ENCODE results near the gene RAB28. TPM values are rescaled to one million over a fixed set of nuclear protein-coding genes. Genes with fewer than 3 reads are reported as not detected.

Gene RAB28
- total RNA-seq, 1 experiment from 2014 or later, result 61.8 TPM

GRCh38 chr4:13478131-13478530, 6.0 kb downstream of the RAB28 start:
- peaks cover 59% of the 10 kb centered on the region for H3K4me1 ChIP-seq (ENCODE audit: low read length)
- H3K4me3 ChIP-seq (ENCODE audit: low read length), result no peak overlapping the region
- H2AFZ ChIP-seq (ENCODE audit: low read length), result no peak overlapping the region
- no peaks in the 10 kb centered on the region for H3K9me3 ChIP-seq (ENCODE audit: low read length)
- DNase-seq, result no peak
- no peaks in the 10 kb centered on the region; the same call in 1 of the 2 replicates for H4K20me1 ChIP-seq (ENCODE audit: insufficient read depth, low read depth, low read length)
- H3K36me3 ChIP-seq (ENCODE audit: insufficient read depth, low read length), result peaks cover 46% of the 10 kb centered on the region
- peak overlapping the region; percentile 21 for H3K27ac ChIP-seq (ENCODE audit: low read length)
- H3K9me2 ChIP-seq (replicated peaks; ENCODE audit: insufficient read depth, low read length), result no peaks in the 10 kb centered on the region
- no peaks in the 10 kb centered on the region for H3K27me3 ChIP-seq (ENCODE audit: low read length)
- H3K9ac ChIP-seq (ENCODE audit: low read length), result no peak overlapping the region
- no peak overlapping the region for H3K4me2 ChIP-seq (ENCODE audit: low read depth, low read length, poor library complexity, severe bottlenecking)
- peaks cover 92% of the 10 kb centered on the region for H3K79me2 ChIP-seq (ENCODE audit: low read length)

- Histone ChIP-seq H3K4me1 (ENCODE audit: low read length) (peaks cover 50% of the 10 kb centered on the region), H3K4me2 (ENCODE audit: low read depth, low read length, poor library complexity, severe bottlenecking) (peak overlapping the region; percentile 11), H4K20me1 (ENCODE audit: insufficient read depth, low read depth, low read length) (no peaks in the 10 kb centered on the region), H3K36me3 (ENCODE audit: insufficient read depth, low read length) (peaks cover 50% of the 10 kb centered on the region), H3K9ac (ENCODE audit: low read length) (no peak overlapping the region), H3K4me3 (ENCODE audit: low read length) (no peak overlapping the region), H3K27ac (ENCODE audit: low read length) (peak overlapping the region; percentile 49), H2AFZ (ENCODE audit: low read length) (no peak overlapping the region), H3K9me2 (replicated peaks; ENCODE audit: insufficient read depth, low read length) (no peaks in the 10 kb centered on the region), H3K27me3 (ENCODE audit: low read length) (no peaks in the 10 kb centered on the region), H3K9me3 (ENCODE audit: low read length) (no peaks in the 10 kb centered on the region), H3K79me2 (ENCODE audit: low read length) (peaks cover 89% of the 10 kb centered on the region)
- DNase-seq, result peak; percentile 56
Observed at GRCh38 chr4:13476915-13477314, 7.2 kb downstream of the RAB28 start.

- no peak overlapping the region for H3K4me3 ChIP-seq (ENCODE audit: low read length)
Observed at GRCh38 chr4:13476152-13476551, 8.0 kb downstream of the RAB28 start.

GRCh38 chr4:13471400-13471799, 12.7 kb downstream of the RAB28 start:
- Histone ChIP-seq H3K27me3 (ENCODE audit: low read length) (no peaks in the 10 kb centered on the region), H3K27ac (ENCODE audit: low read length) (no peak overlapping the region), H3K9me2 (replicated peaks; ENCODE audit: insufficient read depth, low read length) (no peaks in the 10 kb centered on the region), H2AFZ (ENCODE audit: low read length) (no peak overlapping the region), H3K4me3 (ENCODE audit: low read length) (no peak overlapping the region), H3K4me2 (ENCODE audit: low read depth, low read length, poor library complexity, severe bottlenecking) (no peak overlapping the region), H4K20me1 (ENCODE audit: insufficient read depth, low read depth, low read length) (no peaks in the 10 kb centered on the region), H3K36me3 (ENCODE audit: insufficient read depth, low read length) (peaks cover 59% of the 10 kb centered on the region), H3K9me3 (ENCODE audit: low read length) (no peaks in the 10 kb centered on the region), H3K79me2 (ENCODE audit: low read length) (peaks cover 94% of the 10 kb centered on the region), H3K4me1 (ENCODE audit: low read length) (no peaks in the 10 kb centered on the region), H3K9ac (ENCODE audit: low read length) (no peak overlapping the region)
- DNase-seq, result no peak

More at GRCh38 chr4:13476152-13476551, 8.0 kb downstream of the RAB28 start:
- Histone ChIP-seq H3K36me3 (ENCODE audit: insufficient read depth, low read length) (peaks cover 56% of the 10 kb centered on the region), H3K4me2 (ENCODE audit: low read depth, low read length, poor library complexity, severe bottlenecking) (no peak overlapping the region), H3K27ac (ENCODE audit: low read length) (peak overlapping the region; percentile 36; the same call in 1 of the 2 replicates), H3K4me1 (ENCODE audit: low read length) (peaks cover 42% of the 10 kb centered on the region), H3K79me2 (ENCODE audit: low read length) (peaks cover 89% of the 10 kb centered on the region), H4K20me1 (ENCODE audit: insufficient read depth, low read depth, low read length) (no peaks in the 10 kb centered on the region), H3K9me2 (replicated peaks; ENCODE audit: insufficient read depth, low read length) (no peaks in the 10 kb centered on the region), H3K9me3 (ENCODE audit: low read length) (no peaks in the 10 kb centered on the region), H3K9ac (ENCODE audit: low read length) (no peak overlapping the region), H2AFZ (ENCODE audit: low read length) (no peak overlapping the region), H3K27me3 (ENCODE audit: low read length) (no peaks in the 10 kb centered on the region)
- DNase-seq, result no peak

- Histone ChIP-seq H3K4me3 (ENCODE audit: low read length) (no peak overlapping the region), H3K36me3 (ENCODE audit: insufficient read depth, low read length) (peaks cover 61% of the 10 kb centered on the region), H2AFZ (ENCODE audit: low read length) (no peak overlapping the region), H3K27me3 (ENCODE audit: low read length) (no peaks in the 10 kb centered on the region), H3K79me2 (ENCODE audit: low read length) (peaks cover 95% of the 10 kb centered on the region), H3K9ac (ENCODE audit: low read length) (no peak overlapping the region), H3K9me2 (replicated peaks; ENCODE audit: insufficient read depth, low read length) (no peaks in the 10 kb centered on the region), H4K20me1 (ENCODE audit: insufficient read depth, low read depth, low read length) (no peaks in the 10 kb centered on the region), H3K27ac (ENCODE audit: low read length) (no peak overlapping the region), H3K4me2 (ENCODE audit: low read depth, low read length, poor library complexity, severe bottlenecking) (no peak overlapping the region), H3K4me1 (ENCODE audit: low read length) (no peaks in the 10 kb centered on the region), H3K9me3 (ENCODE audit: low read length) (peaks cover 5% of the 10 kb centered on the region; the same call in 1 of the 2 replicates)
- DNase-seq, result no peak
Observed at GRCh38 chr4:13470379-13470778, 13.8 kb downstream of the RAB28 start.

- no peak overlapping the region for H3K4me3 ChIP-seq (ENCODE audit: low read length)
- H3K27ac ChIP-seq (ENCODE audit: low read length), result no peak overlapping the region
- H3K4me1 ChIP-seq (ENCODE audit: low read length), result no peaks in the 10 kb centered on the region
- no peaks in the 10 kb centered on the region for H4K20me1 ChIP-seq (ENCODE audit: insufficient read depth, low read depth, low read length)
- no peak overlapping the region for H3K9ac ChIP-seq (ENCODE audit: low read length)
- peaks cover 99% of the 10 kb centered on the region for H3K79me2 ChIP-seq (ENCODE audit: low read length)
- no peak for DNase-seq
- no peaks in the 10 kb centered on the region for H3K27me3 ChIP-seq (ENCODE audit: low read length)
- no peak overlapping the region for H2AFZ ChIP-seq (ENCODE audit: low read length)
- H3K36me3 ChIP-seq (ENCODE audit: insufficient read depth, low read length), result peaks cover 66% of the 10 kb centered on the region
- no peaks in the 10 kb centered on the region for H3K9me2 ChIP-seq (replicated peaks; ENCODE audit: insufficient read depth, low read length)
- H3K4me2 ChIP-seq (ENCODE audit: low read depth, low read length, poor library complexity, severe bottlenecking), result no peak overlapping the region
- H3K9me3 ChIP-seq (ENCODE audit: low read length), result peaks cover 5% of the 10 kb centered on the region; the same call in 1 of the 2 replicates
Observed at GRCh38 chr4:13464973-13465372, 19.2 kb downstream of the RAB28 start.

GRCh38 chr4:13464543-13464942, 19.6 kb downstream of the RAB28 start:
- no peak for DNase-seq
- Histone ChIP-seq H3K9me2 (replicated peaks; ENCODE audit: insufficient read depth, low read length) (no peaks in the 10 kb centered on the region), H3K9me3 (ENCODE audit: low read length) (peaks cover 5% of the 10 kb centered on the region; the same call in 1 of the 2 replicates), H2AFZ (ENCODE audit: low read length) (no peak overlapping the region), H3K4me3 (ENCODE audit: low read length) (no peak overlapping the region), H3K4me2 (ENCODE audit: low read depth, low read length, poor library complexity, severe bottlenecking) (no peak overlapping the region), H3K4me1 (ENCODE audit: low read length) (no peaks in the 10 kb centered on the region), H3K79me2 (ENCODE audit: low read length) (peaks cover 98% of the 10 kb centered on the region), H4K20me1 (ENCODE audit: insufficient read depth, low read depth, low read length) (no peaks in the 10 kb centered on the region), H3K9ac (ENCODE audit: low read length) (no peak overlapping the region), H3K36me3 (ENCODE audit: insufficient read depth, low read length) (peaks cover 71% of the 10 kb centered on the region), H3K27ac (ENCODE audit: low read length) (no peak overlapping the region), H3K27me3 (ENCODE audit: low read length) (no peaks in the 10 kb centered on the region)

- Histone ChIP-seq H3K79me2 (ENCODE audit: low read length) (peaks cover 89% of the 10 kb centered on the region), H3K27me3 (ENCODE audit: low read length) (no peaks in the 10 kb centered on the region), H3K36me3 (ENCODE audit: insufficient read depth, low read length) (peaks cover 79% of the 10 kb centered on the region), H3K27ac (ENCODE audit: low read length) (no peak overlapping the region), H3K4me3 (ENCODE audit: low read length) (no peak overlapping the region), H4K20me1 (ENCODE audit: insufficient read depth, low read depth, low read length) (no peaks in the 10 kb centered on the region), H3K4me2 (ENCODE audit: low read depth, low read length, poor library complexity, severe bottlenecking) (no peak overlapping the region), H3K9ac (ENCODE audit: low read length) (no peak overlapping the region), H2AFZ (ENCODE audit: low read length) (no peak overlapping the region), H3K4me1 (ENCODE audit: low read length) (no peaks in the 10 kb centered on the region), H3K9me2 (replicated peaks; ENCODE audit: insufficient read depth, low read length) (no peaks in the 10 kb centered on the region), H3K9me3 (ENCODE audit: low read length) (peaks cover 5% of the 10 kb centered on the region)
- DNase-seq, result no peak
Observed at GRCh38 chr4:13461191-13461905, 22.8 kb downstream of the RAB28 start.
